GM21619 (cell line): ENCODE results near the gene IQCB1.
"Not testable (repeated sequence)": the region's sequence is repeated elsewhere in the genome, so short reads cannot be mapped to it uniquely, and the experiment has no call there.

Experiments used
- ATAC-seq: cut with Tn5 transposase; IDR thresholded peaks from one replicate; pipeline ENCODE4 v1.9.1; 2021; ENCODE audit not compliant: unreplicated experiment

Gene IQCB1

GRCh38 chr3:121748680-121749275 is 86.1 kb downstream of the IQCB1 start:
- peak; percentile 17 for ATAC-seq

- no peak for ATAC-seq
These were observed 86.9 kb downstream of the IQCB1 start for GRCh38 chr3:121747976-121748375.

GRCh38 chr3:121743106-121743505 is 91.8 kb downstream of the IQCB1 start:
- ATAC-seq = not testable (repeated sequence)

GRCh38 chr3:121740896-121741295 is 94.0 kb downstream of the IQCB1 start:
- no peak for ATAC-seq

GRCh38 chr3:121739902-121740301 is 95.0 kb downstream of the IQCB1 start:
- ATAC-seq = no peak

- ATAC-seq = no peak
These were observed 97.2 kb downstream of the IQCB1 start for GRCh38 chr3:121737644-121738043.

- no peak for ATAC-seq
These were observed 98.7 kb downstream of the IQCB1 start for GRCh38 chr3:121736112-121736511.

GRCh38 chr3:121735047-121735696 is 99.7 kb downstream of the IQCB1 start:
- ATAC-seq = peak; percentile 95

- ATAC-seq = no peak
These were observed 103.7 kb downstream of the IQCB1 start for GRCh38 chr3:121730940-121731687.

GRCh38 chr3:121724130-121724529 is 110.7 kb downstream of the IQCB1 start:
- ATAC-seq = peak; percentile 92

GRCh38 chr3:121723485-121723884 is 111.4 kb downstream of the IQCB1 start:
- no peak for ATAC-seq

GRCh38 chr3:121722411-121722810 is 112.4 kb downstream of the IQCB1 start:
- ATAC-seq = no peak

- no peak for ATAC-seq
These were observed 114.7 kb downstream of the IQCB1 start for GRCh38 chr3:121720163-121720562.
